HG03575 (cell line): ENCODE results near the gene PDS5A.
"Not testable (repeated sequence)": the region's sequence is repeated elsewhere in the genome, so short reads cannot be mapped to it uniquely, and the experiment has no call there.

Experiments used
- ATAC-seq: cut with Tn5 transposase; IDR thresholded peaks from one replicate; pipeline ENCODE4 v1.9.1; 2021; ENCODE audit not compliant: unreplicated experiment, insufficient number of reproducible peaks, low FRiP score; ENCODE audit errors: extremely low read depth

Gene PDS5A

DNA sequence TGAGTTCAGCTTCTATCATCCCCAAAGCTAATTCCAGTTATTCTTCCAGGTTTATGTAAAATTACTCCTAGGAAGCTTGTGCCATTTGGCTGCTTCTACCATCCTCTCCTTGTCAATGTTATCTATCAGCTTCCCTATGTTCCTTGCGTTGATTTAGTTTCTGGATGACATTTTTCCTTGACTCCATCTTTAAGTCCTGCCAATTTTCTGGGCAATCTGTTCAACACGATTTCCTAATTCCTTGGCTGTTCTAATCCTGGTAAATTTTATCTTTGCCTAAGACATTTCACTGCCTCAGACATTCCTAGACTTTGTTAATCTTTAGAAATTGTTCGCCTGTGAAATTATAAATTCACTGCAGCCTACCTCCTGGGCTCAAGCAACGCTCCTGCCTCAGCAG is 125.1 kb downstream of the PDS5A start:
- no peak for ATAC-seq

DNA sequence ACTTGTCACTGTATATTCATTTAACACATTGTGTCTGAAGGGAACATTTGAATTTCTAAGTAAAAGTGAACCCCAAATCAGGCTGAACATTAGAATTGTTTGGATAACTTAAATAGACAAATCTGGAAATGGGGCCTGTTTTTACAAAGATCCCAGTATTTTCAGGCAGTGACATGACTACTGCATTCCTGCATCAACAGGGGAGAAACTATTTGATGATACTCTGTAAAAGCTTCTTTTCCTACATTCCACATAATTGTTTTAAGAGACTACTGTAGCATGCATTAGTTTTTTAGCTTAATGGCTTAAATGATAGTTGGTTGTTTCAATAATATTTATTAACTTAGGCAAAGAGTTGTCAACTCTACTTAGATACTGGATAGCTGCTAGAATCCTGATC is 127.0 kb downstream of the PDS5A start:
- no peak for ATAC-seq

DNA sequence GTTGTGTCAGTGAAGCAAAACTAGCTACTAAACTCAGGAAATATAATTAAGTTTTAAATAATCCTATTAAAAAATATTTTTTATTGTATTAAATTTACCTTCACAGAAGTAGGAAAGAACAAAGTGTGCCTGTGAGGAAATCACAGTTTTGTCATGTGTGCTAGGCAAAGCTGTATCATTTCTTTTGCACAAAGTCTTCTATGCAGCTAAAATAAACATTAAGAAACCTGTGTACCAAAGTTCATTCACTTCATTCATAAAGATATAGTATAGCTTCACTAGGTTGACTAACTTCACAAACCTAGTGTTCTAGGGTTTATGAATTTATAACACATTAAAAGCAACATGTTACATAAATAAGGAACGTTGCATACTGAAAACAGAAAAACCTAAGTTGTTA is 131.0 kb downstream of the PDS5A start:
- ATAC-seq = no peak

DNA sequence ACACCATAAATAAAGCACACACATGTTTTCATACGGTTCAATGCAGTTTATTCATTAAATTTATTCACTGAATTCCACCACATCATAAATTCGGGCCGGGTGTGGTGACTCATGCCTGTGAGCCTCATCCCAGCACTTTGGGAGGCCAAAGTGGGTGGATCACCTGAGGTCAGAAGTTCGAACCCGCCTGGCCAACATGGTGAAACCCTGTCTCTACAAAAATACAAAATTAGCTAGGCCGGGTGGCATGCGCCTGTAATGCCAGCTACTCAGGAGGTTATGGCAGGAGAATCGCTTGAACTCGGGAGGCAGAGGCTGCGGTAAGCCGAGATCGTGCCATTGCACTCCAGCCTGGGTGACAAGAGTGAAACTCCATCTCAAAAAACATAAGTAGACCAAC is 131.6 kb downstream of the PDS5A start:
- ATAC-seq = no peak

DNA sequence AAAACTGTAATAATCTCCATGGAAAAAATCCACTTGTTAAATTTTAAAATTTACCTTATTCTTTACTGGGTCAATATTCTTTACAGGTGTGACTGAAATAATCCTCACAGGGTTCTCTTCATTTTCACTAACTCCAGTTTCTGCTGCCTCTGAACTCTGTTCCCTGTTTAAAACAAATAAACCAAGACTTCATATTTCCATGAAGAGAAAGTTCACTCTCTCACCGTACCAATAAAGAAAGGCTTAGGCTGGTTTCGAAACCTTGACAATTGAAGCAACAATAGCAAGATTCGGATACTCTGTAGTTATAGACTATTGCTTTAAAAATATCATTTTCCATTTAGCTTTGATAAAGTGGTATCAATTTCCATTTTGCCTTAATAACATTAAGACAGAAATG is 135.8 kb downstream of the PDS5A start:
- ATAC-seq = no peak

DNA sequence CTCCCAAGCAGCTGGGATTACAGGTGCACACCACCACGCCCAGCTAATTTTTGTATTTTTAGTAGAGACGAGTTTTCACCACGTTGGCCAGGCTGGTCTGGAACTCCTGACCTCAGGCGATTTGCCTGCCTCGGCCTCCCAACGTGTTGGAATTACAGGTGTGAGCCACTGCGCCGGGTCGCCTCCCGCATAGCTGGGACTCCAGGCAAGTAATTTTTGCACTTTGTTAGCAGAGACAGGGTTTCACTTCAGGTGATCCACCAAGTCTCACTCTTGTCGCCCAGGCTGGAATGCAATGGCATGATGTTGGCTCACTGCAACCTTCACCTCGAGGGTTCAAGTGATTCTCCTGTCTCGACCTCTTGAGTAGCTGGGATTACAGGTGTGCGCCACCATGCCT is 137.2 kb downstream of the PDS5A start:
- not testable (repeated sequence) for ATAC-seq

DNA sequence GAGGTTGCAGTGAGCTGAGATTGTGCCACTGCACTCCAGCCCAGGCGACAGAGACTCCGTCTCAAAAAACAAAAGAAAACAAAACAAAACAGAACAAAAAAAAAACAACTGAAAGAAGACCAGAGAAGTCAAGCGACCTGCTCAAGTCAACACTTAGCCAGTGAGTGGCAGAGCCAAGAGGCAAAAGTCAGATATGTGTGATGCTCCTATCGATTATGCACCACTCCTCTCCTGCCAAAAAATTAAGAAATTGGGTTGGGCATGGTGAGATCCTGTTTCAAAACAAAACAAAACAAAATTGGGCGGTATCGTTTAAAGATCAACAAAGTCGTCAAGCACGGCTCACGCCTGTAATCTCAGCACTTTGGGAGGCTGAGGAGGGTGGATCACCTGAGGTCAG is 137.7 kb downstream of the PDS5A start:
- ATAC-seq = no peak

DNA sequence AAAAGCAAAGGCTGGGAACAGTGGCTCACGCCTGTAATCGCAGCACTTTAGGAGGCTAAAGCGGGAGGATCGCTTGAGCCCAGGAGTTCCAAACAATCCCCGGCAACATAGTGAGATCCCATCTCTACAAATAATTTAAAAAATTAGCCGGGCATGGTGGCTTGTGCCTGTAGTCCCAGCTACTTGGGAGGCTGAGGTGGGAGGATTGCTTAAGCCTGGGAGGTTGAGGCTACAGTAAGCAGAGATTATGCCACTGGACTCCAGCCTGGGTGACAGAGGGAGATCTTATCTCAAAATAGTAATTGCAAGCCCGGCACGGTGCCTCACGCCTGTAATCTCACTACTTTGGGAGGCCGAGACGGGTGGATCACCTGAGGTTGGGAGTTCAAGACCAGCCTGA is 139.3 kb downstream of the PDS5A start:
- not testable (repeated sequence) for ATAC-seq

DNA sequence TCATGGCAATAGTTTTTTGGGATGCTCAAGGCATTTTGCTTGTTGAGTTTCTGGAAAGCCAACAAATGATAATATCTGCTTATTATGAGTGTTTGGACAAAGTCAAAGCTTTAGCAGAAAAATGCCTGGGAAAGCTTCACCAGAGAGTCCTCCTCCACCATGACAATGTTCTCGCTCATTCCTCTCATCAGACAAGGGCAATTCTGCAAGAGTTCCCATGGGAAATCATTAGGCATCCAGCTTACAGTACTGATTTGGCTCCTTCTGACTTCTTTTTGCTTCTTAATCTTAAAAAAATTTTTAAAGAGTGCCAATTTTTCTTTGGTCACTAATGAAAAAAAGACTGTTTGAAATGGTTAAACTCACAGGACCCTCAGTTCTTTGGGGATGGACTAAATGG is 143.4 kb downstream of the PDS5A start:
- ATAC-seq = no peak

DNA sequence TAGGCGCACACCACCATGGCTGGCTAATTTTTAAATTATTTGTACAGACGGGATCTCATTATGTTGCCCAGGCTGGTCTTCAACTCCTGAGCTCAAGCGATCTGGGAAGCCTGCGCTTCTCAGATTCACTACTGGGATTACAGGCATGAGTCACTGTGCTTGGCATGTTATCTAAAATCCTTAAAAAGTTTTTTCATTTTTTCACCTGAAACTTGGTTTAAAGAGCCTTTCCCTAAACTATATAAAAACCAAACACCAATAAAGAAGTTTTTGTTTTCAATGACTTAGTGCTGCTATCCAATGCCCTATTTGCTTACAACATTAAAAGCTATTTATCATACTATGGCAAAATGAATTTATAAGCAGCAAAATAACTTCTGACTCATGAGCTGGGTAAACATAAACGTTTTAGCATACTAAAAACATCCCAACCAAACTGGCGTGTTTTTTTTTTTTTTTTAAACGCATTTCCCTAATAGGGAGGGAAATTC is 151.9 kb downstream of the PDS5A start:
- no peak for ATAC-seq

DNA sequence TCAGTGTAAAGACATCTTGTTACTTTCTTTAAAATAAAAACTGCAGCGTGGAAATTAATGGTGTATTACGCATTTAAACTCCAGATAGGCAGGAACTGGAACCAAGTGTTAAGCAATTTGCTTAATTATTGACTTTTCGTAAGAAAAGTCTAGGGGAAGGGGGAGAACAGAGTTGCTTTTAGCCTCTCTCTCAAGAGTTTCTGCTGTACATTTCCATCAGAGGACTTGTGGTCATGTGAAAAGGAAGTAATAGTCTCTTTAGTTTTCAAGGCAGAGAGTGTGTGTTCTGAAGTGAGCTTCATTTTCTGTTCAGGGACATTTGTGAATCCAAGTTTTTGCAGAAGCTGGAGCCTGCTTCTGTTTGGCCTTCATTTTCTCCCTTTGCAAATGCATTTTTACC is 152.6 kb downstream of the PDS5A start:
- ATAC-seq = no peak

DNA sequence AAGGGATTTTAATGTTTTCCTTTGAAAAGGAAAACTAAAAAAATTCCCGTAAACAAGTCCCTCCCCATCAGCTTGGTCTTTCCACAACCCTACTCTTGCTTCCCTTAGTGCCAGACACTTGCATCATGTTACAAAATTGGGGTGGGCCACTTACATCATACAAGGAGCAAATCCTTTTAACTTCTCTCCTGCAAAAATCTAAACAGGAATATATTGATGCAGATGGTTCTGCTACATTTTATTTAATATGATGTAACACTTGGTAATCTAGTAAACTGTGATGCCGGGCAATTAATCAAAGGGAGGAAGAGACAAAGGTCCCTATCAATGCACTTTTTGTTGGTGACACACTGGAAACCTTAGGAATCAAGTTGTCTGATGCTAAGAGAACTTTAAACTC is 154.5 kb downstream of the PDS5A start:
- ATAC-seq = no peak

DNA sequence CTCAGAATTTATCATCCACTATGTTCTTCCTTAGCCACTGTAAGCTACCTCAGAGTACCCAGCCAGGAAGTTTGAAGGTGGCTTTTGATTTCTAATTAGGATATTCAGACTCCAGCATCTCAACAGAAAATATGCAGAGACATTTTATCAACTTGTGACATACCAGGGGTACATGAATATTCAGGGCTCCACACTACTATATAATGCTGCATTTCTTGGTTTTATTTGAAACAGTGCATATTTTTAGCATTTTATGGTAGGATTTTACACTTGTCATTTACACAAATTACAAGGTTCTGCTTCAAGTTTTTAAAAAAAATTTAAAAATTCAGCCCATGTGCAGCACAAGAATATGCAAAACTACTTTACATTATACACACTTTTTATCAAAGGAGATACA is 155.0 kb downstream of the PDS5A start:
- no peak for ATAC-seq

DNA sequence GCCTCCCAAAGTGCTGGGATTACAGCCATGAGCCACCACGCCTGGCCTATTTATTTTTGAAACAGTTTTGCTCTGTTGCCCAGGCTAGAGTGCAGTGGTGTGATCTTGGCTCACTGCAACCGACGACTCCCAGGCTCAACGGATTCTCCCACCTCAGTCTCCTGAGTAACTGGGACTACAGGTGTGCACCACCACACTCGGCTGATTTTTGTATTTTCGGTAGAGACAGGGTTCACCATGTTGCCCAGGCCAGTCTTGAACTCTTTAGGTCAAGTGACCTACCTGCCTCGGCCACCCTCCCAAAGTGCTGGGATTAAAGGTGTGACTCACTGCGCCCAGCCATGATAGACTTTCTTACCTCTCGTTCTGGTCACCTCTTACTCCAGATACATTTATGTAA is 155.8 kb downstream of the PDS5A start:
- ATAC-seq = no peak

DNA sequence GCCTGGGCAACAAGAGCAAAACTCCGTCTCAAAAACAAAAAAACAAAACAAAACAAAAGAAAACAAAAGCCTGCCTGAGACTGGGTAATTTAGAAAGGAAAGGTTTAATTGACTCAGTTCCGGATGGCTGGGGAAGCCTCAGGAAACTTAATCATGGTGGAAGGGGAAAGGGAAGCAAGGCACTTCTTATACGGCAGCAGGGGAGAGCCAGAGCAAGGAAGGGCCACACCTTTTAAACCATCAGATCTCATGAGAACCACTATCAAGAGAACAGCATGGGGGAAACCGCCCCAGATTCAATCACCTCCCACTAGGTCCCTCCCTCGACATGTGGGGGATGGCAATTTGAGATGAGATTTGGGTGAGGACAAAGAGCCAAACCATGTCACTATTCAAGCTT is 157.5 kb downstream of the PDS5A start:
- ATAC-seq = no peak

DNA sequence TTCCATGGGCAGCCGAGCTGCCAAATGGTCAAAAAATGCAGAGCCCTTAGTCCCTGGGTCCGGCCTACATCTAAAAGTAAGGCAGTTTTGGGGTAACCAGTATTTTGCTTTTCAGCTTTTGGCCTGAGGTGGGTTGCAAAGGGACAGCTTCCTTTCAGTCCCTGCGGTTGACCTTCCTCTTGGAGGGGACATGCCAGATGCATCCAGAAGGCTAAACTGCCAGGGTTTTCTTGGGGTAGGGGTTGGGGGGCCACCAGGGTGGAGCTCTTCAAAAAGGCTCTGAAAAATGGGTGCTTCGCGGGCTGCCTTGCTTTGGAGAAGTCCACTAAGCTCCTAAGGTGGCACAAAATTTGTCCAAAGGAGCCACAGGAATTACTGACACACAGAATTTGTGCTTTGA is 159.1 kb downstream of the PDS5A start:
- ATAC-seq = no peak

DNA sequence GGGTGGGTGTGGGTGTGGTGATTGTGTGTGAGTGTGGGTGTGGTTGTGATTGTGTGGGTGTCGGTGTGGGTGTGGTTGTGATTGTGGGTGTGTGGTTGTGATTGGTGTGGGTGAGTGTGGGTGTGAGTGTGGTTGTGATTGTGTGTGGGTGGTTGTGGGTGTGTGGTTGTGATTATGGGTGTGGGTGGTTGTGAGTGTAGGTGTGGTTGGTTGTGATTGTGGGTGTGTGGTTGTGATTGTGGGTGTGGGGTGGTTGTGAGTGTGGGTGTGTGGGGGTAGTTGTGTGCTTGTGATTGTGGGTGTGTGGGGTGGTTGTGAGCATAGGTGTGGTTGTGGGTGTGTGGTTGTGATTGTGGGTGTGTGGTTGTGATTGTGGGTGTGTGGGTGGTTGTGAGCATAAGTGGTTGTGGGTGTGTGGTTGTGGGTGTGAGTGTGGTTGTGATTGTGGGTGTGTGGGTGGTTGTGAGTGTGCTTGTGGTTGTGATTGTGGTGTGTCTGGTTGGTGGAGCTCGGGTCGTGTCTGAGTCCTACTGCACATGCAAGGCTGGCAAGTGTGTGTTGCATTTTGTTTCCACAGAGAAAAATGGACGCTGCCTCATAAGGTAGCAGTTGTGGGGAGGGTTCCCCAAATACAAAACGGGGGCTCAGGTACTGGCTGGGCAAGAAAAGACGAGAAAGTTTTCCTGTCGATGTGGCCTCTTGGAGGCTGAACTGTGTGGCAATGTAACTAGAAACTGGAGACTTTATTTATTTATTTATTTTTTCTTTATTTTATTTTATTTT is 163.1 kb downstream of the PDS5A start:
- no peak for ATAC-seq

DNA sequence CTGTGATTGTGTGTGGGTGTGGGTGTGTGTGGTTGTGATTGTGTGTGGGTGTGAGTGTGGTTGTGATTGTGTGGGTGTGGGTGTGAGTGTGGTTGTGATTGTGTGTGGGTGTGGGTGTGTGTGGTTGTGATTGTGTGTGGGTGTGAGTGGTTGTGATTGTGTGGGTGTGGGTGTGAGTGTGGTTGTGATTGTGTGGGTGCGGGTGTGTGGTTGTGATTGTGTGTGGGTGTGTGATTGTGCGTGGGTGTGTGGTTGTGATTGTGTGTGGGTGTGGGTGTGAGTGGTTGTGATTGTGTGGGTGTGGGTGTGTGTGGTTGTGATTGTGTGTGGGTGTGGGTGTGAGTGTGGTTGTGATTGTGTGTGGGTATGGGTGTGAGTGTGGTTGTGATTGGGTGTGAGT is 163.9 kb downstream of the PDS5A start:
- ATAC-seq = not testable (repeated sequence)

DNA sequence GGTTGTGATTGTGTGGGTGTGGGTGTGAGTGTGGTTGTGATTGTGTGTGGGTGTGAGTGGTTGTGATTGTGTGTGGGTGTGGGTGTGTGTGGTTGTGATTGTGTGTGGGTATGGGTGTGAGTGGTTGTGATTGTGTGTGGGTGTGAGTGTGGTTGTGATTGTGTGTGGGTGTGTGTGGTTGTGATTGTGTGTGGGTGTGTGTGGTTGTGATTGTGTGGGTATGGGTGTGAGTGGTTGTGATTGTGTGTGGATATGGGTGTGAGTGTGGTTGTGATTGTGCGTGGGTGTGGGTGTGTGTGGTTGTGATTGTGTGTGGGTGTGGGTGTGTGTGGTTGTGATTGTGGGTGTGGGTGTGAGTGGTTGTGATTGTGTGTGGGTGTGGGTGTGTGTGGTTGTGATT is 164.7 kb downstream of the PDS5A start:
- ATAC-seq = not testable (repeated sequence)

DNA sequence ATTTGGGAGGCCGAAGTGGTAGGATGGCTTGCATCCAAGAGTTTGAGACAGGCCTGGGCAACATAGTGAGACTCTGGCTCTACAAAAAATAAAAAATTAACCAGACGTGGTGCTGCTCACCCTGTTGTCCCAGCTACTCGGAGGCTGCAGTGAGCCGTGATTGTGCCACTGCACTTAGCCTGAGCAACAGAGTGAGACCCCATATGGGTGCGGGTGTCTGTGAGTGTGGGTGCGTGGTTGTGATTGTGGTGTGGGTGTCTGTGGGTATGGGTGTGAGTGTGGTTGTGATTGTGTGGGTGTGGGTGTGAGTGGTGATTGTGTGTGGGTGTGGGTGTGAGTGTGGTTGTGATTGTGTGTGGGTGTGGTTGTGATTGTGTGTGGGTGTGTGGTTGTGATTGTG is 165.2 kb downstream of the PDS5A start:
- ATAC-seq = no peak

DNA sequence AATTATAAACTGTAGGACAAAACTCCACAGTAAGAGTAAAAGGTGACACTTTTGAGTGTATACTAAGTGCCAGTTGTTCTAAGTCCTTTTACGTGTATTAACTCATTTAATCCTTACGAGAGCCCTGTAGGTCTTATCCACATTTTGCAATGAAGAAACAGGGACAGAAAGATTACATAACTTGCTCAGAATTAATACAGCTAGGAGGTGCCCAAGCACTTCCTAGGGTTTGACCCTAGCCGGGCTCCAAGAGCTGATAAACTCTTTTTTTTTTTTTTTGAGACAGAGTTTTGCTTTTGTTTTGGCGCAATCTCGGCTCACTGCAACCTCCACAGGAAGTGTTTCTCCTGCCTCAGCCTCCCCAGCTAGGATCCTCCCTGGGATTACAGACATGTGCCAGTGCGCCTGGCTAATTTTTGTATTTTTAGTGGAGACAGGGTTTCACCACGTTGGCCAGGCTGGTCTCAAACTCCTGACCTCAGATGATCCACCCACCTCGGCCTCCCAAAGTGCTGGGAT is 169.4 kb downstream of the PDS5A start:
- no peak for ATAC-seq
